K562 (cell line): ENCODE measurements around the gene MAB21L3. TPM values are rescaled to one million over a fixed set of nuclear protein-coding genes. Genes with fewer than 3 reads are reported as not detected.

ENCODE experiments used
- ATAC-seq: fragments of 200-7000 bp; cut with Tn5 transposase; 3 replicates; pipeline ENCODE4 v1.9.1; 2020; ENCODE audit warnings: moderate library complexity
- BruUV-seq: library from RNA; stranded (reverse); fragments of 400-500 nt; replicated peaks from 2 replicates; lab custom pipeline; 2021; lab: Mats Ljungman, UMichigan
- CTCF ChIA-PET: fragments of 300-600 bp; formaldehyde crosslinking; extraction: SDS; loops from one replicate; lab custom pipeline; 2021; ENCODE audit warnings: low intra/inter-chr PET ratio; lab: Yijun Ruan, JAX
- POLR2A ChIA-PET: fragments of 300-600, 350-650 bp; sonication (Branson Sonifier 250); formaldehyde crosslinking; extraction: SDS; loops from one replicate; lab custom pipeline; 2021; ENCODE audit warnings: antibody characterized with exemption, inconsistent platforms; lab: Yijun Ruan, JAX
- DNase-seq, 4 experiments: peaks; one replicate each; pipeline versions ENCODE4 v3.0.0 to v3.0.0-alpha.2; 2011 to 2018; ENCODE audit warnings: low spot score in 3 of 4, mixed read lengths in 3 of 4; ENCODE audit errors: extremely low read depth in 1 of 4
- FAIRE-seq: peaks from 2 replicates; lab custom pipeline; 2011; peaks lifted over from hg19 to GRCh38; lab: Jason Lieb, UNC
- H2AFZ ChIP-seq: 2 replicates; pipeline ENCODE4 v1.6.0; 2011; ENCODE audit warnings: low read depth, low read length, control low read depth, inconsistent platforms
- H3K27ac ChIP-seq: fragments of 200-600 bp; 3 replicates; pipeline ENCODE4 v1.8.0; 2011; ENCODE audit warnings: low read depth, mild to moderate bottlenecking, control low read depth, inconsistent platforms, low read length, moderate library complexity, mixed read lengths; ENCODE audit errors: extremely low read depth
- H3K27me3 ChIP-seq, 2 experiments: fragments of 300-600 bp in 1 of 2; 2 replicates in 1 of 2; 3 replicates in 1 of 2; pipeline versions ENCODE4 v1.6.0 to v1.8.0; 2011; ENCODE audit warnings: inconsistent platforms in 2 of 2, low read length in 2 of 2, mild to moderate bottlenecking in 1 of 2, mixed read lengths in 1 of 2, moderate library complexity in 1 of 2; ENCODE audit not compliant: control insufficient read depth in 2 of 2, insufficient read depth in 2 of 2
- H3K36me3 ChIP-seq: fragments of 300-600 bp; 3 replicates; pipeline ENCODE4 v1.8.0; 2011; ENCODE audit warnings: mild to moderate bottlenecking, low read length, inconsistent platforms; ENCODE audit not compliant: control insufficient read depth, insufficient read depth
- H3K4me1 ChIP-seq, 2 experiments: fragments of 200-600 bp in 1 of 2; replicated peaks in 1 of 2; 2 replicates in 1 of 2; 3 replicates in 1 of 2; pipeline versions ENCODE4 v1.5.1 to v1.8.0; 2011; ENCODE audit warnings: inconsistent platforms in 2 of 2, low read length in 2 of 2, mild to moderate bottlenecking in 1 of 2, mixed read lengths in 1 of 2, moderate library complexity in 1 of 2; ENCODE audit not compliant: control insufficient read depth in 2 of 2, insufficient read depth in 2 of 2
- H3K4me2 ChIP-seq: 2 replicates; pipeline ENCODE4 v1.6.1; 2011; ENCODE audit warnings: low read length, control low read depth, inconsistent platforms, mixed read lengths; ENCODE audit not compliant: insufficient read depth
- H3K4me3 ChIP-seq: fragments of 200-600 bp; sonication (generic), shearing (Covaris generic); 2 replicates; pipeline ENCODE4 v1.5.1; 2016; ENCODE audit warnings: control low read depth, inconsistent platforms
- H3K79me2 ChIP-seq: fragments of 200-600 bp; 3 replicates; pipeline ENCODE4 v1.8.0; 2011; ENCODE audit warnings: low read length, inconsistent platforms; ENCODE audit not compliant: control insufficient read depth, insufficient read depth
- H3K9ac ChIP-seq, 2 experiments: 2 replicates each; pipeline versions ENCODE4 v1.6.0 to v1.6.1; 2011; ENCODE audit warnings: low read depth in 2 of 2, low read length in 2 of 2, control low read depth in 1 of 2, inconsistent platforms in 1 of 2, mild to moderate bottlenecking in 1 of 2, mixed read lengths in 1 of 2; ENCODE audit not compliant: insufficient read depth in 1 of 2
- H3K9me1 ChIP-seq: one replicate; pipeline ENCODE4 v1.6.0; 2011; ENCODE audit warnings: inconsistent platforms, mild to moderate bottlenecking, low read length, moderate library complexity; ENCODE audit not compliant: control insufficient read depth, insufficient read depth
- H3K9me3 ChIP-seq: replicated peaks from 2 replicates; pipeline ENCODE4 v1.5.1; 2011; ENCODE audit warnings: low read depth, low read length, inconsistent platforms; ENCODE audit not compliant: control insufficient read depth, insufficient read depth
- H4K20me1 ChIP-seq: replicated peaks from 2 replicates; pipeline ENCODE4 v1.6.1; 2011; ENCODE audit warnings: low read length, inconsistent platforms, mixed read lengths; ENCODE audit not compliant: control insufficient read depth, insufficient read depth
- COPS2 ChIP-seq: fragments of 450-650 bp; conservative IDR thresholded peaks from 2 replicates; pipeline ENCODE4 v1.6.1; 2016; ENCODE audit warnings: mild to moderate bottlenecking, moderate library complexity
- CXXC5 ChIP-seq: fragments of 250-450 bp; sonication (Bioruptor Pico); IDR thresholded peaks from 2 replicates; pipeline ENCODE4 v1.8.0; 2022; ENCODE audit warnings: inconsistent platforms, mild to moderate bottlenecking, moderate library complexity
- EP300 ChIP-seq: IDR thresholded peaks from 2 replicates; pipeline ENCODE4 v1.6.1; 2012; ENCODE audit warnings: low read length, improper control_type of control experiment
- FOSL1 ChIP-seq: fragments of 200-800 bp; sonication (Bioruptor generic); conservative IDR thresholded peaks from 2 replicates; pipeline ENCODE4 v1.6.1; 2016; ENCODE audit warnings: missing genetic modification characterization, missing compliant biosample characterization
- RBM39 ChIP-seq: fragments of 200-400 bp; formaldehyde crosslinking; optimal IDR thresholded peaks from 2 replicates; pipeline ENCODE3; 2018; ENCODE audit warnings: low read depth, low read length
- TRIM24 ChIP-seq, 2 experiments: fragments of 450-650 bp; IDR thresholded peaks; 2 replicates each; pipeline ENCODE4 v1.6.1; 2016
- TSHZ1 ChIP-seq: fragments of 250-450 bp; sonication (Bioruptor Pico); IDR thresholded peaks from 2 replicates; pipeline ENCODE4 v1.4.0; 2020; ENCODE audit warnings: mild to moderate bottlenecking, moderate library complexity
- ZEB2 ChIP-seq: fragments of 450-650 bp; IDR thresholded peaks from 2 replicates; pipeline ENCODE4 v1.6.1; 2016
- ZKSCAN3 ChIP-seq: fragments of 250-450 bp; sonication (Bioruptor Pico); IDR thresholded peaks from 2 replicates; pipeline ENCODE4 v1.4.0; 2020
- ZNF316 ChIP-seq: fragments of 450-650 bp; IDR thresholded peaks from 2 replicates; pipeline ENCODE4 v1.6.1; 2016
- ZNF324 ChIP-seq: fragments of 250-450 bp; sonication (Bioruptor Pico); IDR thresholded peaks from 2 replicates; pipeline ENCODE4 v1.4.0; 2020; ENCODE audit warnings: mild to moderate bottlenecking
- ZNF395 ChIP-seq: fragments of 200-800 bp; sonication (Bioruptor generic); IDR thresholded peaks from 2 replicates; pipeline ENCODE4 v1.6.1; 2017; ENCODE audit warnings: missing genetic modification characterization, missing compliant biosample characterization
- ZNF584 ChIP-seq: fragments of 200-800 bp; sonication (Bioruptor generic); IDR thresholded peaks from 2 replicates; pipeline ENCODE4 v1.6.1; 2016; ENCODE audit warnings: low read depth, mild to moderate bottlenecking, missing genetic modification characterization, missing compliant biosample characterization
- WGBS: fragments of 100-300 bp; shearing (Covaris generic); methylation state at CpG from one replicate; pipeline ENCODE4 v1.1.6; 2016; ENCODE audit warnings: low coverage, mixed read lengths; ENCODE audit not compliant: insufficient coverage; ENCODE audit errors: missing lambda C conversion rate; 5-methylcytosine and 5-hydroxymethylcytosine counted together
- in situ Hi-C: fragments of 300-500 bp; cut with MboI; formaldehyde crosslinking; loops from 4 replicates; pipeline ENCODE4 v1.15.0; 2018; ENCODE audit warnings: inconsistent platforms, mixed read lengths
- intact Hi-C: fragments of 100-400 bp; cut with micrococcal nuclease; formaldehyde crosslinking; loops from 2 replicates; pipeline ENCODE4 v1.14.2; 2022
- polyA plus RNA-seq, 8 experiments: library from polyadenylated mRNA; depleted of rRNA in 4 of 8; stranded (reverse) in 5 of 8; unstranded in 3 of 8; fragments of >200 nt; fragmentation: Nextera tagmentation in 2 of 8; fragmentation: Illumina TruSeq in 1 of 8; extraction: Ambion mirVana in 2 of 8; extraction: Trizol in 1 of 8; gene quantifications; 2 replicates each; pipeline versions ENCODE4 v1.2.1 to v1.2.3, GENCODE V29; 2011 to 2014; ENCODE audit warnings: inconsistent platforms in 1 of 8, missing spikeins in 1 of 8
- total RNA-seq, 7 experiments: library from RNA; depleted of rRNA in 6 of 7; stranded (reverse); fragments of >200 nt in 6 of 7; fragmentation: Illumina TruSeq in 2 of 7; extraction: Trizol in 2 of 7; gene quantifications; 2 replicates each; pipeline versions ENCODE4 v1.2.1 to v1.2.3, GENCODE V29; 2011 to 2021; ENCODE audit warnings: low replicate concordance in 1 of 7
- TF ChIP-seq, protein P1 (sequence below), 2 experiments: fragments of 450-650 bp in 1 of 2; sonication (generic) in 1 of 2; formaldehyde crosslinking in 1 of 2; IDR thresholded peaks in 1 of 2; conservative IDR thresholded peaks in 1 of 2; 2 replicates each; pipeline versions ENCODE4 v1.6.1 to v1.8.1; 2016 to 2023; ENCODE audit warnings: mild to moderate bottlenecking in 2 of 2, moderate library complexity in 2 of 2, inconsistent platforms in 1 of 2, missing genetic modification reagents in 1 of 2
- TF ChIP-seq, protein P2 (sequence below): fragments of 250-450 bp; sonication (Bioruptor Pico); IDR thresholded peaks from 2 replicates; pipeline ENCODE4 v1.8.0; 2022; ENCODE audit warnings: moderate library complexity, mild to moderate bottlenecking, inconsistent platforms

MAB21L3 gene
- total and polyA plus RNA-seq, 9 of the 15 experiments (the other 6 are each of a cell fraction or from before 2014, with no cell fraction given): not detected

DNA sequence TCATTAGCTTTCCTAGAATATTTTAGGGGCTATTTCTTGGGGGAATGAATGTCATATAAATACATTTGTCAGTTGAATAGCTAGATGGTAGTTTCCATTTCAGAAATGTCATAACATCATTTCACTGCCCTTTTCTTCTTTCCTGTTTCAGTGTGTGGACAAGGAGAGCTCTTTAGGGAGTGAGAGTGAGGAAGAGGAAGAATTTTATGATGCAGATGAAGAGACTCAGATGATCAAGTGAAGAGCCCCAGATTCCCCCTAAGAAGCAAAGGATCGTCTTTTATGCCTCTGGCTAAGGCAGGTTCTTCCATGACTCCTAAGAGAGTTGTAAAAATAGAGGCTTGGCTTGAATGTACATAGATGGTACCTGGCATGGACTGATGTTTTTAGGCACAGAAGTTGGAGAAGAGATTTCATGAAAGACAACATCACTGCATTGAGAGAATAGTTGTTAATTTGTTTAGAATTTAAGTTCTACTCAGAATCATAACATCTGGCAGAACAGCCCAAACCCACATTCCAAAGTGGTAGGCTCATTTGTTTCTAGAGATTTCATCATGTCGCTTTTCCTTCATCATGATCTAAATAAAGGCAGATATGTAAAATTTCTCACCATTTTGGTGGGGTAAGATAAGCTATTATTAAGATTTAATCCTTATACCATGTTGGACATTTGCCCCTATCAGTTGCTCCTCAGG is 44.2 kb upstream of the MAB21L3 start:
- POLR2A ChIA-PET: interaction anchor here (0.8 to 1.1 kb wide), 2 partner anchors 34 to 211 kb away, joined by 3 read pairs; no protein-coding TSS in a partner anchor
- in situ Hi-C loops: no loop called here
- DNase-seq (no peak), ATAC-seq (no peak), FAIRE-seq (no peak)
- Histone ChIP-seq H4K20me1 (no peaks in the 10 kb centered on the region), H3K9me1 (no peaks in the 10 kb centered on the region), H3K36me3 (no peaks in the 10 kb centered on the region), H3K27me3 (peaks cover 0 to 5% of the 10 kb centered on the region in 2 experiments; a peak in 1 of 5 replicates), H3K4me2 (no peak overlapping the region), H3K9ac (no peak overlapping the region), H3K79me2 (no peaks in the 10 kb centered on the region; the same call in 2 of the 3 replicates), H3K9me3 (no peaks in the 10 kb centered on the region), H3K4me3 (no peak overlapping the region), H3K27ac (no peak overlapping the region), H3K4me1 (no peaks in the 10 kb centered on the region), H2AFZ (no peak overlapping the region)
- 0% methylated on average over 2 of the region's 2 CpGs for WGBS
- no TSS peak for BruUV-seq
- intact Hi-C loops: no loop called here
- CTCF ChIA-PET: no interaction called here
- TF ChIP-seq ZNF395 (CRISPR knock-in tag) (peak; percentile 76; the same call in 1 of the 2 replicates), ZNF324 (no peak), TSHZ1 (CRISPR knock-in tag) (no peak), ZNF316 (no peak), COPS2 (no peak), TRIM24 (IDR thresholded peaks at IDR 0.05) (peak in 1 of 2 experiments; percentile 58; a peak in 1 of 4 replicates), ZNF584 (CRISPR knock-in tag) (peak; percentile 64; the same call in 1 of the 2 replicates), EP300 (peak; percentile 31; the same call in 1 of the 2 replicates), ZEB2 (no peak), ZKSCAN3 (CRISPR knock-in tag) (no peak), FOSL1 (tag) (peak; percentile 69), RBM39 (no peak), CXXC5 (no peak)
- TF ChIP-seq, protein P1, sequence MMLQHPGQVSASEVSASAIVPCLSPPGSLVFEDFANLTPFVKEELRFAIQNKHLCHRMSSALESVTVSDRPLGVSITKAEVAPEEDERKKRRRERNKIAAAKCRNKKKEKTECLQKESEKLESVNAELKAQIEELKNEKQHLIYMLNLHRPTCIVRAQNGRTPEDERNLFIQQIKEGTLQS (IDR thresholded peaks at IDR 0.05): peak; percentile 79; the same call in 1 of the 2 replicates
- TF ChIP-seq, protein P1 (CRISPR knock-in tag; conservative IDR thresholded peaks at IDR 0.05): no peak
- TF ChIP-seq, protein P2, sequence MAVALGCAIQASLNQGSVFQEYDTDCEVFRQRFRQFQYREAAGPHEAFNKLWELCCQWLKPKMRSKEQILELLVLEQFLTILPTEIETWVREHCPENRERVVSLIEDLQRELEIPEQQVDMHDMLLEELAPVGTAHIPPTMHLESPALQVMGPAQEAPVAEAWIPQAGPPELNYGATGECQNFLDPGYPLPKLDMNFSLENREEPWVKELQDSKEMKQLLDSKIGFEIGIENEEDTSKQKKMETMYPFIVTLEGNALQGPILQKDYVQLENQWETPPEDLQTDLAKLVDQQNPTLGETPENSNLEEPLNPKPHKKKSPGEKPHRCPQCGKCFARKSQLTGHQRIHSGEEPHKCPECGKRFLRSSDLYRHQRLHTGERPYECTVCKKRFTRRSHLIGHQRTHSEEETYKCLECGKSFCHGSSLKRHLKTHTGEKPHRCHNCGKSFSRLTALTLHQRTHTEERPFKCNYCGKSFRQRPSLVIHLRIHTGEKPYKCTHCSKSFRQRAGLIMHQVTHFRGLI (CRISPR knock-in tag): peak; percentile 88; the same call in 1 of the 2 replicates
